ENCODE results near the gene ROR1. TPM values are rescaled to one million over a fixed set of nuclear protein-coding genes. Genes with fewer than 3 reads are reported as not detected.

ROR1 gene
- total and polyA plus RNA-seq, 2 of the 4 experiments (the other 2 are of a cell fraction), result 4.4 to 10.0 TPM

DNA sequence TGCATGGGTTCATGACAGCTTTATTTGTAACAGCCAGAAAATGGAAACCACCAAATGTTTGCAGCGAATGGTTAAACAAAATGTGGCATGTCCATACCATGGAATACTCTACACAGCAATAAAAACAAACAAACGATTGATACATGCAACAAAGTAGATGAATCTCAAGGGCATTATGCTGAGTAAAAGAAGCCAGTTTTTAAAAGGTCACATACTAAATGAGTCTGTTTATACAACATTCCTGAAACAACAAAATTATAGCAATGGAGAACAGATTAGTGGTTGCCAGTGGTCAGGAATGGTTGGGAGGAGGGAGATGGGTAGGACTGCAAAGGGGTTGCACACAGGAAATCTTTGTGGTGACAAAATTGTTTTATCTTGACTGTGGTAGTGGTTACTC is 227.2 kb downstream of the ROR1 start:
- ATAC-seq (ENCODE audit: low read depth) (peak; percentile 60), DNase-seq (no peak)
- Histone ChIP-seq H2BK15ac (ENCODE audit: low read depth, low read length) (no peak overlapping the region), H3K79me1 (ENCODE audit: low read depth in 1 of 2, low read length in 2 of 2) (no peaks in the 10 kb centered on the region; a peak in 1 of 4 replicates), H2BK5ac (ENCODE audit: low read depth, low read length, poor library complexity, severe bottlenecking) (no peak overlapping the region), H2BK120ac (ENCODE audit: low read depth, low read length) (no peak overlapping the region), H3K14ac (replicated peaks; ENCODE audit: low read depth, low read length) (no peak overlapping the region), H3K36me3 (ENCODE audit: control insufficient read depth, insufficient read depth, low read length) (no peaks in the 10 kb centered on the region), H4K91ac (ENCODE audit: insufficient read depth, low read depth, low read length) (no peak overlapping the region), H3K9ac (ENCODE audit: low read depth, low read length) (no peak overlapping the region), H3K4me2 (ENCODE audit: low read depth, low read length) (no peak overlapping the region), H4K8ac (ENCODE audit: low read depth in 2 of 2, low read length in 2 of 2) (no peak overlapping the region), H2AFZ (replicated peaks; ENCODE audit: low read length, poor library complexity) (no peak overlapping the region), H3K9me1 (ENCODE audit: insufficient read depth, low read length) (no peaks in the 10 kb centered on the region), H2BK20ac (ENCODE audit: low read depth, low read length) (no peak overlapping the region), H3K23ac (ENCODE audit: low read depth, low read length) (no peak overlapping the region), H3K27me3 (ENCODE audit: control insufficient read depth, insufficient read depth, low read length) (no peaks in the 10 kb centered on the region), H3K18ac (ENCODE audit: low read depth, low read length) (no peak overlapping the region), H3K4me3 (ENCODE audit: insufficient read depth, low read depth, low read length) (no peak overlapping the region), H4K20me1 (ENCODE audit: insufficient read depth, low read length) (no peaks in the 10 kb centered on the region), H2AK9ac (replicated peaks; ENCODE audit: low read depth, low read length, poor library complexity) (no peak overlapping the region), H4K5ac (ENCODE audit: low read depth, low read length) (no peak overlapping the region), H3K9me3 (ENCODE audit: control insufficient read depth, insufficient read depth, low read length) (no peaks in the 10 kb centered on the region), H3K4me1 (ENCODE audit: control insufficient read depth, insufficient read depth, low read length) (peaks cover 2% of the 10 kb centered on the region; the same call in 1 of the 2 replicates), H3K56ac (ENCODE audit: extremely low read depth, insufficient read depth, low read length) (no peak overlapping the region), H3K4ac (ENCODE audit: low read depth, low read length) (no peak overlapping the region), H3K27ac (ENCODE audit: insufficient read depth, low read length) (no peak overlapping the region), H2AK5ac (ENCODE audit: low read depth, low read length) (no peak overlapping the region)
- no TSS peak for BruUV-seq (replicated peaks)
- intact Hi-C loops (cut with micrococcal nuclease) (no loop called here), in situ Hi-C loops (cut with MboI; ENCODE audit: low sequenced_read_pairs) (no loop called here), dilution Hi-C loops (cut with HindIII; ENCODE audit: low sequenced_read_pairs, unreplicated experiment) (no loop called here)
- no peak for TF ChIP-seq SMC3 (IDR thresholded peaks at IDR 0.05; ENCODE audit: low read depth, low read length)
- WGBS, 2 experiments (ENCODE audit: extremely low coverage in 2 of 2, insufficient read length in 1 of 2), result no CpG with 5 or more reads among the region's 2 CpGs
- ChIA-PET POLR2A (ENCODE audit: unreplicated experiment) (no interaction called here), CTCF (no interaction called here)
